Sigmoid colon (tissue), 7 donors: ENCODE results near the gene CC2D1A. TPM values are rescaled to one million over a fixed set of nuclear protein-coding genes. Genes with fewer than 3 reads are reported as not detected.

Experiments used
- DNase-seq: peaks from one replicate; pipeline ENCODE4 v3.0.0-alpha.2; 2019
- H3K27ac ChIP-seq, 4 donors: fragments of 200-600 bp; sonication (generic); one replicate each; pipeline ENCODE4 v1.5.1; 2016 to 2019; ENCODE audit warnings: mild to moderate bottlenecking in 1 of 4
- H3K27me3 ChIP-seq, 3 donors: fragments of 200-600 bp; sonication (generic); one replicate each; pipeline ENCODE4 v1.5.1; 2019; ENCODE audit warnings: mild to moderate bottlenecking in 1 of 3
- H3K36me3 ChIP-seq, 4 donors: fragments of 200-600 bp; sonication (generic); one replicate each; pipeline ENCODE4 v1.5.1; 2016 to 2019
- H3K4me1 ChIP-seq, 4 donors: fragments of 200-600 bp; sonication (generic); one replicate each; pipeline ENCODE4 v1.5.1; 2017 to 2019
- H3K4me3 ChIP-seq, 4 donors: fragments of 200-600 bp; sonication (generic); one replicate each; pipeline ENCODE4 v1.5.1; 2017 to 2019; ENCODE audit warnings: mild to moderate bottlenecking in 2 of 4, moderate library complexity in 1 of 4
- H3K9me3 ChIP-seq, 4 donors: fragments of 200-600 bp in 3 of 4; sonication (generic) in 3 of 4; one replicate each; pipeline versions ENCODE4 v1.5.1 to v1.6.1; 2013 to 2019
- EP300 ChIP-seq, 4 donors: sonication (generic); formaldehyde crosslinking; IDR thresholded peaks; one replicate each; pipeline ENCODE4 v1.6.1; 2017; ENCODE audit warnings: antibody characterized with exemption in 4 of 4
- POLR2A ChIP-seq, 2 donors: fragments of 450-650 bp; IDR thresholded peaks; one replicate each; pipeline ENCODE4 v1.6.1; 2016; ENCODE audit warnings: antibody characterized with exemption in 2 of 2, mild to moderate bottlenecking in 2 of 2, moderate library complexity in 2 of 2
- POLR2AphosphoS5 ChIP-seq, 4 donors: sonication (generic); formaldehyde crosslinking; IDR thresholded peaks; one replicate each; pipeline ENCODE4 v1.6.1; 2017; ENCODE audit warnings: antibody characterized with exemption in 4 of 4
- WGBS, 2 donors: extraction: QIAGEN DNeasy Blood & Tissue Kit; methylation state at CpG; one replicate each; pipeline ENCODE4 v1.1.7; 2013; 5-methylcytosine and 5-hydroxymethylcytosine counted together
- intact Hi-C: fragments of 100-400 bp; cut with DNase I; formaldehyde crosslinking; loops from one replicate; pipeline ENCODE4 v1.15.1; 2023
- polyA plus RNA-seq, 3 donors: library from polyadenylated mRNA; stranded (reverse); fragments of 200-250 nt; gene quantifications; one replicate each; pipeline ENCODE4 v1.2.3, GENCODE V29; 2013
- total RNA-seq, 4 donors: library from RNA; depleted of rRNA; stranded (reverse); fragments of >200 nt; gene quantifications; one replicate each; pipeline ENCODE4 v1.1.0, GENCODE V29; 2016
- TF ChIP-seq, protein P1 (sequence below), 4 experiments: fragments of 450-650 bp in 3 of 4; fragments of 200-600 bp in 1 of 4; IDR thresholded peaks; one replicate each; pipeline ENCODE4 v1.5.1; 2016 to 2019; ENCODE audit warnings: antibody characterized with exemption in 4 of 4, mild to moderate bottlenecking in 3 of 4, moderate library complexity in 2 of 4
- donor health status: healthy with polysubstance abuse.
- donor health status: Bipolar disorder and iron deficiency.
- donor health status: healthy.

CC2D1A gene
- total and polyA plus RNA-seq, 7 donors: 15.0 to 88.2 (median 33.5) TPM

DNA sequence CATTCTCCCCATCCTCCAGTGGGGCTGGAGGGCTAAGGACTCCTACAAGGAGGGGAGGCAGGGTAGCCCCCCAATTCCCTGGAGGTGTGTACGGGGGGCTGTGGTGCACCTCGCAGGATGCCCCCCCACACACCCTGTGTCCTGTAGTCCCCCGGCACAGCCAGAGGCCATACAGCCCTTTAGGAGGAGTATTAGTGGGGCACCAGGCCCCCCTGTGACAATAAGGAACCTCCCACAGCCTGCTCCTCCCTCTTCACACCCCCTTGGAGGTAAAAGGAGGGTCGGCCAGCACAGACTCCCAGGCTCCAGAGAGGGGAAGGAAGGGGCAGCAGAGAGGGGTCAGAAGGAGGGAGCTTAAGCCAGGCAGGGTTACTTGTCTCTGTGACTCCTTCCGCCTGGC, 29.2 kb upstream of the CC2D1A start, which contains the start of gene NANOS3:
TSS of gene NANOS3 (plus strand) at position 301 of the 400 bp plus-strand sequence. CDS start 115 bp downstream, outside the sequence.
- intact Hi-C loops: no loop called here
- Histone ChIP-seq H3K4me3 (no peak within 1 kb of the TSS), H3K36me3 (no peaks in the 10 kb centered on the region), H3K4me1 (peaks cover 0 to 36% (median 27%) of the 10 kb centered on the region in 4 donors), H3K27me3 (peaks cover 0 to 10% (median 4%) of the 10 kb centered on the region in 3 donors), H3K27ac (no peak within 1 kb of the TSS), H3K9me3 (no peaks in the 10 kb centered on the region)
- DNase-seq: no peak
- WGBS, 2 donors: 38 to 52% methylated on average over 5 of the region's 5 CpGs
- TF ChIP-seq POLR2A (IDR thresholded peaks at IDR 0.05) (no peak), EP300 (IDR thresholded peaks at IDR 0.05) (no peak), POLR2AphosphoS5 (IDR thresholded peaks at IDR 0.05) (no peak)
- TF ChIP-seq, protein P1, sequence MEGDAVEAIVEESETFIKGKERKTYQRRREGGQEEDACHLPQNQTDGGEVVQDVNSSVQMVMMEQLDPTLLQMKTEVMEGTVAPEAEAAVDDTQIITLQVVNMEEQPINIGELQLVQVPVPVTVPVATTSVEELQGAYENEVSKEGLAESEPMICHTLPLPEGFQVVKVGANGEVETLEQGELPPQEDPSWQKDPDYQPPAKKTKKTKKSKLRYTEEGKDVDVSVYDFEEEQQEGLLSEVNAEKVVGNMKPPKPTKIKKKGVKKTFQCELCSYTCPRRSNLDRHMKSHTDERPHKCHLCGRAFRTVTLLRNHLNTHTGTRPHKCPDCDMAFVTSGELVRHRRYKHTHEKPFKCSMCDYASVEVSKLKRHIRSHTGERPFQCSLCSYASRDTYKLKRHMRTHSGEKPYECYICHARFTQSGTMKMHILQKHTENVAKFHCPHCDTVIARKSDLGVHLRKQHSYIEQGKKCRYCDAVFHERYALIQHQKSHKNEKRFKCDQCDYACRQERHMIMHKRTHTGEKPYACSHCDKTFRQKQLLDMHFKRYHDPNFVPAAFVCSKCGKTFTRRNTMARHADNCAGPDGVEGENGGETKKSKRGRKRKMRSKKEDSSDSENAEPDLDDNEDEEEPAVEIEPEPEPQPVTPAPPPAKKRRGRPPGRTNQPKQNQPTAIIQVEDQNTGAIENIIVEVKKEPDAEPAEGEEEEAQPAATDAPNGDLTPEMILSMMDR (IDR thresholded peaks at IDR 0.05): no peak

DNA sequence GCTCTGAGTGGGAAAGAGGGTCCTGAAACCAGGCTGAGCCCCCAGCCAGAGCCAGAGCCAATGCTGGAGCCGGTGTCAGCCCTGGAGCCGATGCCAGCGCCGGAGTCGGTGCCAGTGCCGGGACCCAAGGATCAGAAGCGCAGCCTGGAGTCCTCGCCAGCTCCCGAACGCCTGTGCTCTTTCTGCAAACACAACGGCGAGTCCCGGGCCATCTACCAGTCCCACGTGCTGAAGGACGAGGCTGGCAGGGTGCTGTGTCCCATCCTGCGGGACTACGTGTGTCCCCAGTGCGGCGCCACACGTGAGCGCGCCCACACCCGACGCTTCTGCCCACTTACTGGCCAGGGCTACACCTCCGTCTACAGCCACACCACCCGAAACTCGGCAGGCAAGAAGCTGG, 28.7 kb upstream of the CC2D1A start:
- H3K27me3 ChIP-seq: peaks cover 0 to 10% (median 4%) of the 10 kb centered on the region in 3 donors
- H3K4me1 ChIP-seq: peaks cover 0 to 41% (median 27%) of the 10 kb centered on the region in 4 donors
- H3K36me3 ChIP-seq: no peaks in the 10 kb centered on the region
- no peak overlapping the region for H3K4me3 ChIP-seq
- DNase-seq: no peak
- H3K27ac ChIP-seq: no peak overlapping the region
- H3K9me3 ChIP-seq: no peaks in the 10 kb centered on the region
- whole genome bisulfite sequencing, 2 donors: 88 to 93% methylated on average over 27 of the region's 27 CpGs
- intact Hi-C loops: no loop called here
- TF ChIP-seq POLR2AphosphoS5 (IDR thresholded peaks at IDR 0.05) (no peak), EP300 (IDR thresholded peaks at IDR 0.05) (no peak), POLR2A (IDR thresholded peaks at IDR 0.05) (no peak)
- TF ChIP-seq, protein P1 (IDR thresholded peaks at IDR 0.05): no peak

DNA sequence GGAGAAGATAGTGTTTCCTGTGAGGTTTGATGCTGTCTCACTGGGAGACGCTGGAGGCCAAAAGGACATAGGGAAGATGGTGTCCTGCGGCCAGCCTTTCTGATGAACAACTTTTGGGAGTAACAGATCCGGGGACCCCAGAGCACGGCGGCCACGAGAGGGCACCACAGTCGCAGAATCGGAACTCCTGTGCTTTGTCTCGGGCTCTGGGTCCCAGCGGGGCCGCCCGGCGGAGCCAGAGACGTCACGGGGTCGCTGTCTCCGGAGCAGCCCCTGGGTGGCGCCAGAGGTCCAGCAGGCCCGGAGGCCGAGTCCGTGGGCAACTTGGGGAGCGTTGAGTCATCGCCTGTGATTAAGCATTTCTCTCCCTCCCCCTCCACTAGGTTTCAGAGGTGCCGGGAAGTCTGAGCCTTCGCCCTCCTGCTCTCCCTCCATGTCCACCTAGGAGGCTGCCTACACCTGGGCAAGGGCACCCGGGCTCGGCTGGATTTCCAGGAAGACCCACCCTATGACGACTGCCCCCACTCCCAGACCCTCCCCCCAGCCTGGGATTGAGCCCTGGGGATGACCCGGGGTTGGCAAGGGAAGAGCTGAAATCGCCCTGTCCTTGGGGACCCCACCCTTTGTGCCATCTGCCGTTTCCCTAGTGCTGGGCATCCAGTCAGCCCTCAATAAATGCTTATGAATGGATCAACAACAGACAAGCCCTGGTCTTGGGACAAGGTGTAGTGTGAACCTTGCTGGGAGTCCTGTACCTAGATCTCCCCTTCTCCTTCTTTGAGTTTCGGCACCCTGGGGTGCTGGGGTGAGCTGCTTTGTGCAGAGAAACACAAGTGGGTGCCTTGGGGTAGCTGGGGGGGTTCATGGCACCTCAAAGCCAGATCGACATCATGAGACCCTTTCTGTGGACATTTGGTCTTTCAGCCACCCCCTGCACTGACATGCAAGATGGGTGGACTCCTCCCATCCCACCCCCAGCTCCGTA, 25.6 kb upstream of the CC2D1A start:
- WGBS, 2 donors: 4 to 5% methylated on average over 34 of the region's 34 CpGs

DNA sequence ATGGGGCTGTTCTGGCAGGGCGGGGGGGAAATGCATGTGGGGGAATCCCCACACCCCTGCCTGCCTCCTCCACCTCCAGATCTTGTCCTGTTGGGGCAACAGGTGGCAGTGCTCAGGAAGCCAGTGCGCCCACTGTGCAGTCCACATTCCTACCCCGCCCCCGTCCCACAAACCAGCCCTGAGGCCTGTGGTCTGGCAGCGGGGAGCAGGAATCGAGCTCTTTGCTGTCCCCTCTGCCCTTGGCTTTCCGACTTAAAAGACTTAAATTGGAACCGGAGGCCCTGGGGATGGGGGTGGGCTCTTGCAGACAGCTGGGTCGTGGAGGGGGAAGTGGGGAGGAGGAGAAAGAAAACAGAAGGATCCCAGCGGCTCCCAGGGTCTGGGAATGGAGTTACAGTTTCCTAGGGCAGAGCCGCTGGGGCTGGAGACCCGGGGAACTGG, 24.7 kb upstream of the CC2D1A start:
- no peak for DNase-seq
- H3K9me3 ChIP-seq: no peaks in the 10 kb centered on the region
- 35 to 73% methylated on average over 12 of the region's 12 CpGs for WGBS, 2 donors
- no peaks in the 10 kb centered on the region for H3K36me3 ChIP-seq
- intact Hi-C loops: loop anchor here (5.0 kb wide), 1 partner anchor 284 kb away; no protein-coding TSS in a partner anchor
- H3K27me3 ChIP-seq: no peaks in the 10 kb centered on the region
- TF ChIP-seq POLR2AphosphoS5 (IDR thresholded peaks at IDR 0.05) (no peak), EP300 (IDR thresholded peaks at IDR 0.05) (no peak), POLR2A (IDR thresholded peaks at IDR 0.05) (no peak)
- TF ChIP-seq, protein P1 (IDR thresholded peaks at IDR 0.05): no peak
- H3K4me1 ChIP-seq: peaks cover 0 to 30% (median 18%) of the 10 kb centered on the region in 4 donors
- no peak overlapping the region for H3K4me3 ChIP-seq
- peak overlapping the region; percentile 67 to 76 (median 72) for H3K27ac ChIP-seq

More for the DNA sequence above, 25.6 kb upstream of the CC2D1A start:
- peak; percentile 99 for DNase-seq
- intact Hi-C loops: loop anchor here (1.0 to 5.0 kb wide), 3 partner anchors 72 to 283 kb away; partner anchors contain the start of gene DCAF15
- peak in 1 of 4 donors; percentile 20 for TF ChIP-seq EP300 (IDR thresholded peaks at IDR 0.05)
- TF ChIP-seq, protein P1 (IDR thresholded peaks at IDR 0.05): peak; percentile 98 to 100 (median 99)
- TF ChIP-seq POLR2AphosphoS5 (IDR thresholded peaks at IDR 0.05): peak; percentile 30 to 75 (median 48)
- no peak for TF ChIP-seq POLR2A (IDR thresholded peaks at IDR 0.05)
- no peaks in the 10 kb centered on the region for H3K27me3 ChIP-seq
- no peaks in the 10 kb centered on the region for H3K36me3 ChIP-seq
- H3K4me1 ChIP-seq: peaks cover 0 to 30% (median 18%) of the 10 kb centered on the region in 4 donors
- H3K27ac ChIP-seq: peak overlapping the region; percentile 67 to 76 (median 72)
- H3K9me3 ChIP-seq: no peaks in the 10 kb centered on the region
- H3K4me3 ChIP-seq: peak overlapping the region in 3 of 4 donors; percentile 24 to 37 (median 33)
